Esophagus muscularis mucosa (tissue), 4 donors: ENCODE measurements around the gene GFOD1.

Source experiments
- EP300 ChIP-seq: sonication (generic); formaldehyde crosslinking; IDR thresholded peaks from one replicate; pipeline ENCODE4 v1.6.1; 2017; ENCODE audit warnings: antibody characterized with exemption
- POLR2A ChIP-seq: fragments of 450-650 bp; IDR thresholded peaks from one replicate; pipeline ENCODE4 v1.6.1; 2017; ENCODE audit warnings: antibody characterized with exemption, moderate library complexity, mild to moderate bottlenecking, low read depth
- POLR2AphosphoS5 ChIP-seq, 2 donors: sonication (generic); formaldehyde crosslinking; IDR thresholded peaks; one replicate each; pipeline ENCODE4 v1.6.1; 2017; ENCODE audit warnings: antibody characterized with exemption in 2 of 2
- TF ChIP-seq, protein P1 (sequence below), 3 experiments: fragments of 200-600 bp in 2 of 3; fragments of 450-650 bp in 1 of 3; sonication (generic) in 2 of 3; IDR thresholded peaks; one replicate each; pipeline ENCODE4 v1.5.1; 2017 to 2019; ENCODE audit warnings: antibody characterized with exemption in 3 of 3, mild to moderate bottlenecking in 2 of 3, moderate library complexity in 1 of 3

DNA sequence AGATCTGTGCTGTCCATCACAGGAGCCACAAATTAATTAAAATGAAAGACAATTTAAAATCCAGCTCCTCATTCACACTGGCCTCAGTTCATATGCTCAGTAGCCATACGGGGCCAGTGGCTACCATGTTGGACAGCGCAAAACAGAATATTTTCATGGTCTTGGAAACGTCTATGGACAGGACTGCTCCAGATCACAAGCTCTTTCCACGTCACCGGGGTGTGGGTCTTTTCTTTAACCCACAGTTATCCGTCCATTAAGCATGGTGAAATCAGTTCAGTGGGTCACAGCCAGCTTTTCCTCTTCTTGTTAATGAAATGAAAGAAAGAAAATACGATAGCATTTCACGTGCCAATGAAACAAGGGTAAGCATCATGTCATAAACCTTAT lies 24.1 kb downstream of the GFOD1 start:
- no peak for TF ChIP-seq POLR2AphosphoS5 (IDR thresholded peaks at IDR 0.05)
- TF ChIP-seq, protein P1, sequence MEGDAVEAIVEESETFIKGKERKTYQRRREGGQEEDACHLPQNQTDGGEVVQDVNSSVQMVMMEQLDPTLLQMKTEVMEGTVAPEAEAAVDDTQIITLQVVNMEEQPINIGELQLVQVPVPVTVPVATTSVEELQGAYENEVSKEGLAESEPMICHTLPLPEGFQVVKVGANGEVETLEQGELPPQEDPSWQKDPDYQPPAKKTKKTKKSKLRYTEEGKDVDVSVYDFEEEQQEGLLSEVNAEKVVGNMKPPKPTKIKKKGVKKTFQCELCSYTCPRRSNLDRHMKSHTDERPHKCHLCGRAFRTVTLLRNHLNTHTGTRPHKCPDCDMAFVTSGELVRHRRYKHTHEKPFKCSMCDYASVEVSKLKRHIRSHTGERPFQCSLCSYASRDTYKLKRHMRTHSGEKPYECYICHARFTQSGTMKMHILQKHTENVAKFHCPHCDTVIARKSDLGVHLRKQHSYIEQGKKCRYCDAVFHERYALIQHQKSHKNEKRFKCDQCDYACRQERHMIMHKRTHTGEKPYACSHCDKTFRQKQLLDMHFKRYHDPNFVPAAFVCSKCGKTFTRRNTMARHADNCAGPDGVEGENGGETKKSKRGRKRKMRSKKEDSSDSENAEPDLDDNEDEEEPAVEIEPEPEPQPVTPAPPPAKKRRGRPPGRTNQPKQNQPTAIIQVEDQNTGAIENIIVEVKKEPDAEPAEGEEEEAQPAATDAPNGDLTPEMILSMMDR (IDR thresholded peaks at IDR 0.05): no peak
- TF ChIP-seq EP300: no peak
- no peak for TF ChIP-seq POLR2A
